ENCODE data around the gene CTNNBL1.

- TF ChIP-seq POLR2A (IDR thresholded peaks at IDR 0.05) (no peak), CTCF (IDR thresholded peaks at IDR 0.05) (no peak)
These were observed 24.0 kb upstream of the CTNNBL1 start for GRCh38 chr20:37669773-37670236.
